Measurements from ENCODE around the gene DDX1. TPM values are rescaled to one million over a fixed set of nuclear protein-coding genes. Genes with fewer than 3 reads are reported as not detected.

The DDX1 gene
- total RNA-seq, 2 donors from 2014 or later, result 116 to 126 TPM

DNA sequence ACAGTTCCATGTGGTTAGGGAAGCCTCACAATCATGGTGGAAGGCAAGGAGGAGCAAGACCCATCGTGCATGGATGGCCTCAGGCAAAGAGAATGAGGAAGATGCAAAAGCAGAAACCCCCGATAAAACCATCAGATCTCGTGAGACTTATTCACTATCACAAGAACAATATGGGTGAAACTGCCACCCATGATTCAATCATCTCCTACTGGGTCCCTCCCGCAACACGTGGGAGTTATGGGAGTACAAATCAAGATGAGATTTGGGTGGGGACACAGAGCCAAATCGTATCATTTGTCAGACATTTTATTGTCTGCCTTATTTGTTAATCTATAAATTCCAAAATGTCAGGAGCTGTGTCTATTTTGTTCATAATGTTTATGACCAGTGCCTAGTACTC lies 48.1 kb upstream of the DDX1 start:
- Mint-ChIP-seq H3K4me1 (peaks cover 3% of the 10 kb centered on the region), H3K4me3 (no peak overlapping the region), H3K36me3 (ENCODE audit: low read depth) (peaks cover 23% of the 10 kb centered on the region), H3K9me3 (peaks cover 7% of the 10 kb centered on the region), H3K27ac (no peak overlapping the region), H3K27me3 (ENCODE audit: insufficient read depth) (no peaks in the 10 kb centered on the region)
- Histone ChIP-seq H3K4me1 (ENCODE audit: control insufficient read depth, insufficient read depth, low read length) (no peaks in the 10 kb centered on the region), H3K36me3 (ENCODE audit: control insufficient read depth, insufficient read depth, low read length) (peaks cover 6% of the 10 kb centered on the region), H3K27me3 (ENCODE audit: control insufficient read depth, insufficient read depth, low read length, poor library complexity, severe bottlenecking) (no peaks in the 10 kb centered on the region), H3K9me3 (ENCODE audit: control insufficient read depth, low read length) (no peaks in the 10 kb centered on the region), H3K9ac (ENCODE audit: extremely low read depth, low read length, poor library complexity, severe bottlenecking) (no peak overlapping the region), H3K27ac (ENCODE audit: low read depth, low read length) (no peak overlapping the region), H3K4me3 (ENCODE audit: low read length) (no peak overlapping the region)
- 91 to 96% methylated on average over 4 to 6 of the region's 6 CpGs for WGBS, 2 experiments (ENCODE audit: insufficient coverage in 1 of 2, insufficient read length in 1 of 2)
- TF ChIP-seq, protein P1, sequence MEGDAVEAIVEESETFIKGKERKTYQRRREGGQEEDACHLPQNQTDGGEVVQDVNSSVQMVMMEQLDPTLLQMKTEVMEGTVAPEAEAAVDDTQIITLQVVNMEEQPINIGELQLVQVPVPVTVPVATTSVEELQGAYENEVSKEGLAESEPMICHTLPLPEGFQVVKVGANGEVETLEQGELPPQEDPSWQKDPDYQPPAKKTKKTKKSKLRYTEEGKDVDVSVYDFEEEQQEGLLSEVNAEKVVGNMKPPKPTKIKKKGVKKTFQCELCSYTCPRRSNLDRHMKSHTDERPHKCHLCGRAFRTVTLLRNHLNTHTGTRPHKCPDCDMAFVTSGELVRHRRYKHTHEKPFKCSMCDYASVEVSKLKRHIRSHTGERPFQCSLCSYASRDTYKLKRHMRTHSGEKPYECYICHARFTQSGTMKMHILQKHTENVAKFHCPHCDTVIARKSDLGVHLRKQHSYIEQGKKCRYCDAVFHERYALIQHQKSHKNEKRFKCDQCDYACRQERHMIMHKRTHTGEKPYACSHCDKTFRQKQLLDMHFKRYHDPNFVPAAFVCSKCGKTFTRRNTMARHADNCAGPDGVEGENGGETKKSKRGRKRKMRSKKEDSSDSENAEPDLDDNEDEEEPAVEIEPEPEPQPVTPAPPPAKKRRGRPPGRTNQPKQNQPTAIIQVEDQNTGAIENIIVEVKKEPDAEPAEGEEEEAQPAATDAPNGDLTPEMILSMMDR (conservative IDR thresholded peaks at IDR 0.05), result no peak
- DNase-seq, result no peak

GRCh38 chr2:15544227-15544626 lies 47.4 kb upstream of the DDX1 start:
- H3K4me1 ChIP-seq (ENCODE audit: control insufficient read depth, insufficient read depth, low read length), result no peaks in the 10 kb centered on the region
- no peak overlapping the region for H3K27ac Mint-ChIP-seq
- H3K9me3 ChIP-seq (ENCODE audit: control insufficient read depth, low read length), result no peaks in the 10 kb centered on the region
- no peak overlapping the region for H3K4me3 Mint-ChIP-seq
- peaks cover 24% of the 10 kb centered on the region for H3K36me3 Mint-ChIP-seq (ENCODE audit: low read depth)
- peaks cover 6% of the 10 kb centered on the region for H3K36me3 ChIP-seq (ENCODE audit: control insufficient read depth, insufficient read depth, low read length)
- H3K4me3 ChIP-seq (ENCODE audit: low read length), result no peak overlapping the region
- TF ChIP-seq, protein P1 (conservative IDR thresholded peaks at IDR 0.05), result no peak
- no peak overlapping the region for H3K27ac ChIP-seq (ENCODE audit: low read depth, low read length)
- no peak for DNase-seq
- H3K27me3 Mint-ChIP-seq (ENCODE audit: insufficient read depth), result no peaks in the 10 kb centered on the region
- H3K27me3 ChIP-seq (ENCODE audit: control insufficient read depth, insufficient read depth, low read length, poor library complexity, severe bottlenecking), result no peaks in the 10 kb centered on the region
- peaks cover 3% of the 10 kb centered on the region for H3K4me1 Mint-ChIP-seq
- no peak overlapping the region for H3K9ac ChIP-seq (ENCODE audit: extremely low read depth, low read length, poor library complexity, severe bottlenecking)
- WGBS, 2 experiments (ENCODE audit: insufficient coverage in 1 of 2, insufficient read length in 1 of 2), result 88% methylated on average over 1 of the region's 2 CpGs; no CpG with 5 or more reads in 1 of the 2 experiments
- peaks cover 7% of the 10 kb centered on the region for H3K9me3 Mint-ChIP-seq

DNA sequence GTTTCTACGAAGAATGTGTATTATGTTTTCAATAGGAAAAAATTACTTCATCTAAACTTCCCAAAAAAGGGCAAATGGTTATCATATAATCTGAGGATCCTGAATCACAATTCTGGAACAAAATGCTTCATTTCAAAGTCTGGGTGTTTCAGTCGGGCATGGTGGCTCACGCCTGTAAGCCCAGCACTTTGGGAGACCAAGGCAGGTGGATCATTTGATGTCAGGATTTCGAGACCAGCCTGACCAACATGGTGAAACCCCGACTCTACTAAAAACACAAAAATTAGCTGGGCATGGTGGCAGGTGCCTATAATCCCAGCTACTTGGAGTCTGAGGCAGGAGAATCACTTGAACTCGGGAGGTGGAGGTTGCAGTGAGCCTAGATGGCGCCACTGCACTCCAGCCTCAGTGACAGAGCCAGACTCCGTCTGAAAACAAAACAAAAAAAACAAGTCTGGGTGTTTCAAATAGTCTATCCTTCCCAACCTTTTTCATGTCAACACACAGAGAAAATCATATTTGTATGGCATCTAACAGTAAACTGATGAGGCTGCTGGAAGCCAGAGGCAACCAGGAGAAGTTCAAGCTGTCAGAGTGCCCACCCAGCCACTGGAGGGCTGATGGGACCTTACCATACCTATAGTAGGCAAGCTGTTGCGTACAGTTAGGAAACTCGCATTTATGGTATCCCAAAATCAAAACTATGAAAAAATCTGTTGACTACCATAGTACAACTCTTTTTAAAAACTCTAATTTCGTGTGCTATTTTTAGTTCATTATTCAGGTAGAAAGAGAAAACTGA lies 45.2 kb upstream of the DDX1 start:
- no peak for DNase-seq
- peaks cover 13% of the 10 kb centered on the region for H3K36me3 Mint-ChIP-seq (ENCODE audit: low read depth)
- WGBS, 2 experiments (ENCODE audit: insufficient coverage in 1 of 2, insufficient read length in 1 of 2), result 84 to 87% methylated on average over 7 to 10 of the region's 11 CpGs
- Histone ChIP-seq H3K27me3 (ENCODE audit: control insufficient read depth, insufficient read depth, low read length, poor library complexity, severe bottlenecking) (no peaks in the 10 kb centered on the region), H3K9ac (ENCODE audit: extremely low read depth, low read length, poor library complexity, severe bottlenecking) (no peak overlapping the region), H3K4me3 (ENCODE audit: low read length) (no peak overlapping the region), H3K9me3 (ENCODE audit: control insufficient read depth, low read length) (no peaks in the 10 kb centered on the region), H3K27ac (ENCODE audit: low read depth, low read length) (no peak overlapping the region), H3K36me3 (ENCODE audit: control insufficient read depth, insufficient read depth, low read length) (peaks cover 7% of the 10 kb centered on the region), H3K4me1 (ENCODE audit: control insufficient read depth, insufficient read depth, low read length) (no peaks in the 10 kb centered on the region)
- TF ChIP-seq, protein P1 (conservative IDR thresholded peaks at IDR 0.05), result peak; percentile 80
- H3K27ac Mint-ChIP-seq, result no peak overlapping the region
- H3K4me1 Mint-ChIP-seq, result peaks cover 3% of the 10 kb centered on the region
- H3K4me3 Mint-ChIP-seq, result no peak overlapping the region
- H3K9me3 Mint-ChIP-seq, result peaks cover under 1% of the 10 kb centered on the region
- H3K27me3 Mint-ChIP-seq (ENCODE audit: insufficient read depth), result no peaks in the 10 kb centered on the region

Data from endodermal cell (in vitro differentiated cells).